HepG2 (cell line): ENCODE measurements around the gene ZBTB46. TPM values are rescaled to one million over a fixed set of nuclear protein-coding genes. Genes with fewer than 3 reads are reported as not detected.
A peak's percentile ranks its signal among the peaks of the same experiment; 100 is the strongest.

Experiments
- ARNT ChIP-seq: fragments of 450-650 bp; IDR thresholded peaks from 2 replicates; pipeline ENCODE4 v1.6.1; 2017
- BCL6 ChIP-seq: IDR thresholded peaks from 2 replicates; pipeline ENCODE4 v1.6.1; 2016; ENCODE audit warnings: missing genetic modification reagents, missing compliant biosample characterization
- CREB1 ChIP-seq, 2 experiments: fragments of 450-650 bp in 1 of 2; IDR thresholded peaks; 2 replicates each; pipeline ENCODE4 v1.6.1; 2016 to 2017; ENCODE audit warnings: control low read depth in 1 of 2, mild to moderate bottlenecking in 1 of 2, missing compliant biosample characterization in 1 of 2, missing genetic modification characterization in 1 of 2
- GATA4 ChIP-seq: sonication (generic); IDR thresholded peaks from 2 replicates; pipeline ENCODE4 v1.6.1; 2016; ENCODE audit warnings: antibody characterized with exemption, low read depth, borderline replicate concordance
- MEIS1 ChIP-seq: sonication (generic); formaldehyde crosslinking; IDR thresholded peaks from 2 replicates; pipeline ENCODE4 v1.9.0; 2021; ENCODE audit warnings: mild to moderate bottlenecking, missing genetic modification reagents, moderate library complexity, borderline replicate concordance
- RXRA ChIP-seq: sonication (generic); formaldehyde crosslinking; IDR thresholded peaks from 2 replicates; pipeline ENCODE4 v1.5.1; 2020; ENCODE audit warnings: missing genetic modification reagents
- SETDB1 ChIP-seq: sonication (generic); formaldehyde crosslinking; IDR thresholded peaks from 2 replicates; pipeline ENCODE4 v1.5.1; 2020; ENCODE audit warnings: missing genetic modification reagents, mild to moderate bottlenecking, borderline replicate concordance
- SRF ChIP-seq: IDR thresholded peaks from 2 replicates; pipeline ENCODE4 v1.6.1; 2011; ENCODE audit warnings: mild to moderate bottlenecking, low read depth, low read length, moderate library complexity
- TEAD3 ChIP-seq: optimal IDR thresholded peaks from 2 replicates; pipeline ENCODE3; 2016; ENCODE audit warnings: borderline replicate concordance
- TGIF2 ChIP-seq: IDR thresholded peaks from 2 replicates; pipeline ENCODE4 v1.6.1; 2016; ENCODE audit warnings: control low read depth, missing compliant biosample characterization
- TOE1 ChIP-seq: sonication (generic); formaldehyde crosslinking; IDR thresholded peaks from 2 replicates; pipeline ENCODE4 v1.4.0; 2020; ENCODE audit warnings: mild to moderate bottlenecking, missing genetic modification reagents
- ZNF207 ChIP-seq: fragments of 450-650 bp; IDR thresholded peaks from 2 replicates; pipeline ENCODE4 v1.6.1; 2016; ENCODE audit warnings: antibody characterized with exemption, borderline replicate concordance
- ZNF484 ChIP-seq: sonication (generic); formaldehyde crosslinking; IDR thresholded peaks from 2 replicates; pipeline ENCODE4 v1.5.1; 2020; ENCODE audit warnings: mild to moderate bottlenecking, low read depth, missing genetic modification reagents, borderline replicate concordance
- polyA plus RNA-seq, 8 experiments: library from polyadenylated mRNA; depleted of rRNA in 3 of 8; stranded (reverse) in 7 of 8; unstranded in 1 of 8; fragments of >200 nt; fragmentation: Illumina TruSeq in 4 of 8; extraction: Trizol in 4 of 8; gene quantifications; 2 replicates each; pipeline versions ENCODE4 v1.2.1 to v1.2.3, GENCODE V29; 2011 to 2016; ENCODE audit warnings: low read depth in 4 of 8, missing spikeins in 1 of 8, mixed read lengths in 1 of 8; ENCODE audit not compliant: insufficient read depth in 1 of 8
- total RNA-seq, 5 experiments: library from RNA; depleted of rRNA; stranded (reverse); fragments of >200 nt; fragmentation: Illumina TruSeq; extraction: Trizol; gene quantifications; 2 replicates each; pipeline ENCODE4 v1.2.3, GENCODE V29; 2016; ENCODE audit warnings: low read depth in 1 of 5
- TF ChIP-seq, protein P1 (sequence below): sonication (generic); formaldehyde crosslinking; IDR thresholded peaks from 2 replicates; pipeline ENCODE4 v1.4.0; 2020; ENCODE audit warnings: missing genetic modification reagents, mild to moderate bottlenecking, borderline replicate concordance
- TF ChIP-seq, protein P2 (sequence below): sonication (generic); formaldehyde crosslinking; IDR thresholded peaks from 2 replicates; pipeline ENCODE4 v1.4.0; 2020; ENCODE audit warnings: mild to moderate bottlenecking, missing genetic modification reagents
- TF ChIP-seq, protein P3 (sequence below): IDR thresholded peaks from 2 replicates; pipeline ENCODE4 v1.6.1; 2012; ENCODE audit warnings: inconsistent platforms
- TF ChIP-seq, protein P4 (sequence below): sonication (generic); formaldehyde crosslinking; IDR thresholded peaks from 2 replicates; pipeline ENCODE4 v1.5.0; 2020; ENCODE audit warnings: mild to moderate bottlenecking, missing genetic modification reagents, borderline replicate concordance

Gene ZBTB46
- total and polyA plus RNA-seq, 2 of the 13 experiments (the other 11 are each of a cell fraction or from before 2014, with no cell fraction given) = 1.6 to 13.5 TPM

DNA sequence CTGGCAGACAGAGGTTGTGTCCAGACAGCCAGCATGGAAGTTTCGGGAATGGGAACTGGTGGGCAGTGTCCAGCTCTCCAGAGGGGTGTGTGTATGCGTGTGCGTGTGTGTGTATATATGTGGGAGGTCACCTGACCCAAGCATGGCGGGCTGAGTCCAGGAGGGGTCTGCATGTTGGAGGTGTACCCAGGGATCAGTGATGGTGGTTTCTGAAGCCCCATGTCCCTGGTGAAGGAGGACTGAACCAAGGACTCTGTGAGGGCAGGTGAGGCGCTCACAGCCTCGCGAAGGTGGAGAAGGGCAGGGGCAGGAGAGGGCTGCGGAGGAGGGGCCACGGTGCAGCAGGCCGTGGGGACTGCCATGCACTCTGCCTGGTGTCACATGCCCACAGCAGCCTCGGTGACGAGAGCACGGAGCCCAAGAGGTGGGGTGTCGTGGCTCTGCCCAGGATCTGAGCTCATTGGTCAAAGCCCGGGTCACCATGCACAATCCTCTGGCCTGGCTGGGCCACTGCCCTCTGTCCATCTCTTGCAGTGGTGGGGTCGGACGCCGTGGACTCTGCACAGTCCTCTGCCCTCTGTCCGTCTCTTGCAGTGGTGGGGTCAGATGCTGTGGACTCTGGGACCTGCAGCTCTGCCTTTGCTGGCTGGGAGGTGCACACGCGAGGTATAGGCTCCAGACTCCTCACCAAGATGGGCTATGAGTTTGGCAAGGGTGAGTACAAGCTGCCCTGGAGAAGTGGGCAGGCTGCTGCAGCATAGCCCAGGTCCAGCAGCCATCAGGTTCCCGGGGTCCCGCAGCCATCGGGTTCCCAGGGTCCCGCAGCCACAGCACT, 96.7 kb downstream of the ZBTB46 start (continued):
- TF ChIP-seq, protein P1, sequence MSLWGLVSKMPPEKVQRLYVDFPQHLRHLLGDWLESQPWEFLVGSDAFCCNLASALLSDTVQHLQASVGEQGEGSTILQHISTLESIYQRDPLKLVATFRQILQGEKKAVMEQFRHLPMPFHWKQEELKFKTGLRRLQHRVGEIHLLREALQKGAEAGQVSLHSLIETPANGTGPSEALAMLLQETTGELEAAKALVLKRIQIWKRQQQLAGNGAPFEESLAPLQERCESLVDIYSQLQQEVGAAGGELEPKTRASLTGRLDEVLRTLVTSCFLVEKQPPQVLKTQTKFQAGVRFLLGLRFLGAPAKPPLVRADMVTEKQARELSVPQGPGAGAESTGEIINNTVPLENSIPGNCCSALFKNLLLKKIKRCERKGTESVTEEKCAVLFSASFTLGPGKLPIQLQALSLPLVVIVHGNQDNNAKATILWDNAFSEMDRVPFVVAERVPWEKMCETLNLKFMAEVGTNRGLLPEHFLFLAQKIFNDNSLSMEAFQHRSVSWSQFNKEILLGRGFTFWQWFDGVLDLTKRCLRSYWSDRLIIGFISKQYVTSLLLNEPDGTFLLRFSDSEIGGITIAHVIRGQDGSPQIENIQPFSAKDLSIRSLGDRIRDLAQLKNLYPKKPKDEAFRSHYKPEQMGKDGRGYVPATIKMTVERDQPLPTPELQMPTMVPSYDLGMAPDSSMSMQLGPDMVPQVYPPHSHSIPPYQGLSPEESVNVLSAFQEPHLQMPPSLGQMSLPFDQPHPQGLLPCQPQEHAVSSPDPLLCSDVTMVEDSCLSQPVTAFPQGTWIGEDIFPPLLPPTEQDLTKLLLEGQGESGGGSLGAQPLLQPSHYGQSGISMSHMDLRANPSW (CRISPR knock-in tag) = no peak
- TF ChIP-seq BCL6 = no peak
- no peak for TF ChIP-seq TOE1
- TF ChIP-seq TEAD3 (CRISPR knock-in tag) = no peak
- TF ChIP-seq GATA4 = no peak
- TF ChIP-seq, protein P2, sequence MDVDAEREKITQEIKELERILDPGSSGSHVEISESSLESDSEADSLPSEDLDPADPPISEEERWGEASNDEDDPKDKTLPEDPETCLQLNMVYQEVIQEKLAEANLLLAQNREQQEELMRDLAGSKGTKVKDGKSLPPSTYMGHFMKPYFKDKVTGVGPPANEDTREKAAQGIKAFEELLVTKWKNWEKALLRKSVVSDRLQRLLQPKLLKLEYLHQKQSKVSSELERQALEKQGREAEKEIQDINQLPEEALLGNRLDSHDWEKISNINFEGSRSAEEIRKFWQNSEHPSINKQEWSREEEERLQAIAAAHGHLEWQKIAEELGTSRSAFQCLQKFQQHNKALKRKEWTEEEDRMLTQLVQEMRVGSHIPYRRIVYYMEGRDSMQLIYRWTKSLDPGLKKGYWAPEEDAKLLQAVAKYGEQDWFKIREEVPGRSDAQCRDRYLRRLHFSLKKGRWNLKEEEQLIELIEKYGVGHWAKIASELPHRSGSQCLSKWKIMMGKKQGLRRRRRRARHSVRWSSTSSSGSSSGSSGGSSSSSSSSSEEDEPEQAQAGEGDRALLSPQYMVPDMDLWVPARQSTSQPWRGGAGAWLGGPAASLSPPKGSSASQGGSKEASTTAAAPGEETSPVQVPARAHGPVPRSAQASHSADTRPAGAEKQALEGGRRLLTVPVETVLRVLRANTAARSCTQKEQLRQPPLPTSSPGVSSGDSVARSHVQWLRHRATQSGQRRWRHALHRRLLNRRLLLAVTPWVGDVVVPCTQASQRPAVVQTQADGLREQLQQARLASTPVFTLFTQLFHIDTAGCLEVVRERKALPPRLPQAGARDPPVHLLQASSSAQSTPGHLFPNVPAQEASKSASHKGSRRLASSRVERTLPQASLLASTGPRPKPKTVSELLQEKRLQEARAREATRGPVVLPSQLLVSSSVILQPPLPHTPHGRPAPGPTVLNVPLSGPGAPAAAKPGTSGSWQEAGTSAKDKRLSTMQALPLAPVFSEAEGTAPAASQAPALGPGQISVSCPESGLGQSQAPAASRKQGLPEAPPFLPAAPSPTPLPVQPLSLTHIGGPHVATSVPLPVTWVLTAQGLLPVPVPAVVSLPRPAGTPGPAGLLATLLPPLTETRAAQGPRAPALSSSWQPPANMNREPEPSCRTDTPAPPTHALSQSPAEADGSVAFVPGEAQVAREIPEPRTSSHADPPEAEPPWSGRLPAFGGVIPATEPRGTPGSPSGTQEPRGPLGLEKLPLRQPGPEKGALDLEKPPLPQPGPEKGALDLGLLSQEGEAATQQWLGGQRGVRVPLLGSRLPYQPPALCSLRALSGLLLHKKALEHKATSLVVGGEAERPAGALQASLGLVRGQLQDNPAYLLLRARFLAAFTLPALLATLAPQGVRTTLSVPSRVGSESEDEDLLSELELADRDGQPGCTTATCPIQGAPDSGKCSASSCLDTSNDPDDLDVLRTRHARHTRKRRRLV (CRISPR knock-in tag) = no peak
- no peak for TF ChIP-seq SETDB1 (CRISPR knock-in tag)
- TF ChIP-seq CREB1 (IDR thresholded peaks at IDR 0.05) = no peak
- TF ChIP-seq CREB1 (CRISPR knock-in tag; IDR thresholded peaks at IDR 0.05) = no peak
- TF ChIP-seq SRF = no peak
- peak; percentile 68 for TF ChIP-seq RXRA (CRISPR knock-in tag)
- TF ChIP-seq ZNF484 (CRISPR knock-in tag) = no peak
- no peak for TF ChIP-seq ZNF207
- TF ChIP-seq, protein P3, sequence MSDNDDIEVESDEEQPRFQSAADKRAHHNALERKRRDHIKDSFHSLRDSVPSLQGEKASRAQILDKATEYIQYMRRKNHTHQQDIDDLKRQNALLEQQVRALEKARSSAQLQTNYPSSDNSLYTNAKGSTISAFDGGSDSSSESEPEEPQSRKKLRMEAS = peak; percentile 72; the same call in 1 of the 2 replicates
- TF ChIP-seq TGIF2 (CRISPR knock-in tag) = no peak
- TF ChIP-seq, protein P4, sequence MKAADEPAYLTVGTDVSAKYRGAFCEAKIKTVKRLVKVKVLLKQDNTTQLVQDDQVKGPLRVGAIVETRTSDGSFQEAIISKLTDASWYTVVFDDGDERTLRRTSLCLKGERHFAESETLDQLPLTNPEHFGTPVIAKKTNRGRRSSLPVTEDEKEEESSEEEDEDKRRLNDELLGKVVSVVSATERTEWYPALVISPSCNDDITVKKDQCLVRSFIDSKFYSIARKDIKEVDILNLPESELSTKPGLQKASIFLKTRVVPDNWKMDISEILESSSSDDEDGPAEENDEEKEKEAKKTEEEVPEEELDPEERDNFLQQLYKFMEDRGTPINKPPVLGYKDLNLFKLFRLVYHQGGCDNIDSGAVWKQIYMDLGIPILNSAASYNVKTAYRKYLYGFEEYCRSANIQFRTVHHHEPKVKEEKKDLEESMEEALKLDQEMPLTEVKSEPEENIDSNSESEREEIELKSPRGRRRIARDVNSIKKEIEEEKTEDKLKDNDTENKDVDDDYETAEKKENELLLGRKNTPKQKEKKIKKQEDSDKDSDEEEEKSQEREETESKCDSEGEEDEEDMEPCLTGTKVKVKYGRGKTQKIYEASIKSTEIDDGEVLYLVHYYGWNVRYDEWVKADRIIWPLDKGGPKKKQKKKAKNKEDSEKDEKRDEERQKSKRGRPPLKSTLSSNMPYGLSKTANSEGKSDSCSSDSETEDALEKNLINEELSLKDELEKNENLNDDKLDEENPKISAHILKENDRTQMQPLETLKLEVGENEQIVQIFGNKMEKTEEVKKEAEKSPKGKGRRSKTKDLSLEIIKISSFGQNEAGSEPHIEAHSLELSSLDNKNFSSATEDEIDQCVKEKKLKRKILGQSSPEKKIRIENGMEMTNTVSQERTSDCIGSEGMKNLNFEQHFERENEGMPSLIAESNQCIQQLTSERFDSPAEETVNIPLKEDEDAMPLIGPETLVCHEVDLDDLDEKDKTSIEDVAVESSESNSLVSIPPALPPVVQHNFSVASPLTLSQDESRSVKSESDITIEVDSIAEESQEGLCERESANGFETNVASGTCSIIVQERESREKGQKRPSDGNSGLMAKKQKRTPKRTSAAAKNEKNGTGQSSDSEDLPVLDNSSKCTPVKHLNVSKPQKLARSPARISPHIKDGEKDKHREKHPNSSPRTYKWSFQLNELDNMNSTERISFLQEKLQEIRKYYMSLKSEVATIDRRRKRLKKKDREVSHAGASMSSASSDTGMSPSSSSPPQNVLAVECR = peak; percentile 73; the same call in 1 of the 2 replicates
- no peak for TF ChIP-seq MEIS1
- no peak for TF ChIP-seq ARNT
